ENCODE measurements around the gene MAD1L1.

MAD1L1 gene

DNA sequence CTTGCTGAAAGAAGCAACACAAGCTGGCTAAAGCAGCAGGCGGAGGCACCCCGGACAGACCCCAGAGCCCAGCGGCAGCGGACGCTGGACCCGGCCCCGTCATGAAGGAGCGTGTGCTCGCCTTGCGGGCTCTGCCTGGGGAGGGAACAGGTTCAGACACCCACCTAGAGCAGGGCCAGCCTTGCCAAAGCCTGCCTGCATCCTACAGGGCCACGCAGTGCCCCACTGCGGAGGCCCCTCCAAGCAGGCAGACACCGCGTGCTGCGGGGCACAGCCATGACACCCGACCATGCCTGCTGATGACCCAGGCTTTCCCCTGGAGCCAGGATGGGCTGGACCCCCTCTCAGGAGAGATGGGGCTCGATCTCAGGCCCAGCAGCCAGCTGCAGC lies 91.7 kb downstream of the MAD1L1 start:
- Histone ChIP-seq H2AK5ac (ENCODE audit: low read length) (no peak overlapping the region), H3K4me3 (ENCODE audit: low read depth, low read length) (peak overlapping the region; percentile 41), H3K79me2 (ENCODE audit: control insufficient read depth, insufficient read depth, low read length, poor library complexity) (no peaks in the 10 kb centered on the region), H3K36me3 (ENCODE audit: control insufficient read depth in 1 of 2, insufficient read depth in 2 of 2, low read length in 2 of 2) (peaks cover 35 to 52% of the 10 kb centered on the region in 2 experiments), H3K9me3 (ENCODE audit: insufficient read depth, low read depth, low read length) (peaks cover 9% of the 10 kb centered on the region), H3K14ac (ENCODE audit: low read length) (no peak overlapping the region), H3K79me1 (ENCODE audit: low read length) (no peaks in the 10 kb centered on the region), H3K27ac (ENCODE audit: low read depth, low read length) (no peak overlapping the region), H3K18ac (ENCODE audit: low read length) (no peak overlapping the region), H4K12ac (ENCODE audit: low read depth, low read length) (no peak overlapping the region), H3K27me3 (ENCODE audit: insufficient read depth, low read length) (no peaks in the 10 kb centered on the region), H3K23ac (ENCODE audit: low read length) (no peak overlapping the region), H3K4ac (ENCODE audit: low read depth, low read length) (no peak overlapping the region), H2AFZ (ENCODE audit: insufficient read depth, low read length, poor library complexity) (no peak overlapping the region), H4K91ac (ENCODE audit: low read depth, low read length) (no peak overlapping the region), H3K4me2 (ENCODE audit: low read length) (no peak overlapping the region), H2BK5ac (ENCODE audit: low read depth, low read length, poor library complexity) (no peak overlapping the region), H3K9ac (ENCODE audit: low read length) (no peak overlapping the region), H4K8ac (ENCODE audit: low read depth, low read length) (no peak overlapping the region), H2BK120ac (ENCODE audit: insufficient read depth, low read length, poor library complexity) (no peak overlapping the region), H3K4me1 (ENCODE audit: control insufficient read depth in 1 of 2, insufficient read depth in 2 of 2, low read length in 2 of 2) (peaks cover 0 to 5% of the 10 kb centered on the region in 2 experiments), H2BK12ac (ENCODE audit: low read length) (no peak overlapping the region)
- DNase-seq: no peak
- WGBS (ENCODE audit: extremely low coverage, insufficient coverage, insufficient read length): no CpG with 5 or more reads among the region's 17 CpGs

- H3K23ac ChIP-seq (ENCODE audit: low read length): no peak overlapping the region
- H3K27me3 ChIP-seq (ENCODE audit: insufficient read depth, low read length): no peaks in the 10 kb centered on the region
- no peak overlapping the region for H3K4ac ChIP-seq (ENCODE audit: low read depth, low read length)
- no peak overlapping the region for H2BK5ac ChIP-seq (ENCODE audit: low read depth, low read length, poor library complexity)
- H2BK12ac ChIP-seq (ENCODE audit: low read length): no peak overlapping the region
- no peak for DNase-seq
- peaks cover 34 to 52% of the 10 kb centered on the region in 2 experiments for H3K36me3 ChIP-seq (ENCODE audit: control insufficient read depth in 1 of 2, insufficient read depth in 2 of 2, low read length in 2 of 2)
- H2AK5ac ChIP-seq (ENCODE audit: low read length): no peak overlapping the region
- no peak overlapping the region for H3K18ac ChIP-seq (ENCODE audit: low read length)
- H3K79me2 ChIP-seq (ENCODE audit: control insufficient read depth, insufficient read depth, low read length, poor library complexity): no peaks in the 10 kb centered on the region
- H3K79me1 ChIP-seq (ENCODE audit: low read length): no peaks in the 10 kb centered on the region
- no peak overlapping the region for H4K91ac ChIP-seq (ENCODE audit: low read depth, low read length)
- H3K27ac ChIP-seq (ENCODE audit: low read depth, low read length): no peak overlapping the region
- H3K9ac ChIP-seq (ENCODE audit: low read length): no peak overlapping the region
- H4K12ac ChIP-seq (ENCODE audit: low read depth, low read length): no peak overlapping the region
- H3K4me2 ChIP-seq (ENCODE audit: low read length): no peak overlapping the region
- no peak overlapping the region for H2BK120ac ChIP-seq (ENCODE audit: insufficient read depth, low read length, poor library complexity)
- peaks cover 0 to 5% of the 10 kb centered on the region in 2 experiments for H3K4me1 ChIP-seq (ENCODE audit: control insufficient read depth in 1 of 2, insufficient read depth in 2 of 2, low read length in 2 of 2)
- WGBS (ENCODE audit: extremely low coverage, insufficient coverage, insufficient read length): no CpG with 5 or more reads among the region's 21 CpGs
- H3K9me3 ChIP-seq (ENCODE audit: insufficient read depth, low read depth, low read length): peaks cover 9% of the 10 kb centered on the region
- H4K8ac ChIP-seq (ENCODE audit: low read depth, low read length): no peak overlapping the region
- H2AFZ ChIP-seq (ENCODE audit: insufficient read depth, low read length, poor library complexity): no peak overlapping the region
- no peak overlapping the region for H3K4me3 ChIP-seq (ENCODE audit: low read depth, low read length)
- H3K14ac ChIP-seq (ENCODE audit: low read length): no peak overlapping the region
These were observed 92.3 kb downstream of the MAD1L1 start for GRCh38 chr7:2140216-2141020.

DNA sequence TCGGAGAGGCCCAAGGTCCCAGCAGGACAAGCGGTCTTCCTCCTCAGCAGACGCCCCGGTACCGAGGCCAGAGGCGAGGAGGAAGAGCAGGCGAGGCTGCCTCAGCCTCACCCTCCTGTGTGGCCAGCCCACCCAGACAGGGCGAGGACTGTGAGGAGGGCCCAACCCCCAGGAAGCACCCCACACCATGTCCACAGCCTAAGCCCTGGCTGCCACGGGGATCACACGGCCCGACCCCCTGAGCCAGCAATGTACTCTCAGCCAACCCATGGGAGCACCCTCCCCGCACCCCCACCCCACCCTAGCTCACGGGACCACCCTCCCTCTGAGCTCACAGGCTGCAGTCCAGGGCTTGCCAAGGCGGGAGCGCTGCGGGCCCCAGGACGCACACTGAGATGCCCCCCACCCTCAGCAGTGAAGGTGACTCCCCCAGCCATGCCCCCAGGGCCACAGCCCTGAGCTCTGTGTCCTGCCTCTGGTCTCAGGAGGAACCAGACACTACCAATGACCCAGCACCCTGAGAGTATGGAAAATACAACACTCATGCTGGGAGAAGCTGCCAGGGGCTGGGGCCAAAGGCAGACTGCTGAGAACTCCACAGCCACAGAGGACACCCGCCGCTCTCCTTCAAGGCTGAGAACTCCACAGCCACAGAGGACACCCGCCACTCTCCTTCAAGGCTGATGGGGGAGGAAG lies 93.6 kb downstream of the MAD1L1 start:
- Histone ChIP-seq H2BK120ac (ENCODE audit: insufficient read depth, low read length, poor library complexity) (no peak overlapping the region), H4K12ac (ENCODE audit: low read depth, low read length) (no peak overlapping the region), H3K23ac (ENCODE audit: low read length) (no peak overlapping the region), H3K9me3 (ENCODE audit: insufficient read depth, low read depth, low read length) (peaks cover 9% of the 10 kb centered on the region), H3K79me1 (ENCODE audit: low read length) (no peaks in the 10 kb centered on the region), H2AK5ac (ENCODE audit: low read length) (no peak overlapping the region), H3K14ac (ENCODE audit: low read length) (no peak overlapping the region), H4K8ac (ENCODE audit: low read depth, low read length) (no peak overlapping the region), H3K4me2 (ENCODE audit: low read length) (no peak overlapping the region), H3K27ac (ENCODE audit: low read depth, low read length) (no peak overlapping the region), H2BK5ac (ENCODE audit: low read depth, low read length, poor library complexity) (no peak overlapping the region), H3K27me3 (ENCODE audit: insufficient read depth, low read length) (no peaks in the 10 kb centered on the region), H3K4ac (ENCODE audit: low read depth, low read length) (no peak overlapping the region), H3K79me2 (ENCODE audit: control insufficient read depth, insufficient read depth, low read length, poor library complexity) (no peaks in the 10 kb centered on the region), H4K91ac (ENCODE audit: low read depth, low read length) (no peak overlapping the region), H3K4me3 (ENCODE audit: low read depth, low read length) (no peak overlapping the region), H2AFZ (ENCODE audit: insufficient read depth, low read length, poor library complexity) (no peak overlapping the region), H3K4me1 (ENCODE audit: control insufficient read depth in 1 of 2, insufficient read depth in 2 of 2, low read length in 2 of 2) (peaks cover 6 to 11% of the 10 kb centered on the region in 2 experiments), H3K18ac (ENCODE audit: low read length) (no peak overlapping the region), H2BK12ac (ENCODE audit: low read length) (no peak overlapping the region), H3K9ac (ENCODE audit: low read length) (no peak overlapping the region), H3K36me3 (ENCODE audit: control insufficient read depth in 1 of 2, insufficient read depth in 2 of 2, low read length in 2 of 2) (peaks cover 22 to 41% of the 10 kb centered on the region in 2 experiments)
- WGBS (ENCODE audit: extremely low coverage, insufficient coverage, insufficient read length): no CpG with 5 or more reads among the region's 20 CpGs
- no peak for DNase-seq

- Histone ChIP-seq H2AK5ac (ENCODE audit: low read length) (no peak overlapping the region), H3K4me3 (ENCODE audit: low read depth, low read length) (no peak overlapping the region), H3K79me2 (ENCODE audit: control insufficient read depth, insufficient read depth, low read length, poor library complexity) (no peaks in the 10 kb centered on the region), H2BK120ac (ENCODE audit: insufficient read depth, low read length, poor library complexity) (no peak overlapping the region), H3K9ac (ENCODE audit: low read length) (no peak overlapping the region), H3K23ac (ENCODE audit: low read length) (no peak overlapping the region), H3K18ac (ENCODE audit: low read length) (no peak overlapping the region), H3K79me1 (ENCODE audit: low read length) (no peaks in the 10 kb centered on the region), H3K9me3 (ENCODE audit: insufficient read depth, low read depth, low read length) (peaks cover 6% of the 10 kb centered on the region), H3K36me3 (ENCODE audit: control insufficient read depth in 1 of 2, insufficient read depth in 2 of 2, low read length in 2 of 2) (peaks cover 16 to 35% of the 10 kb centered on the region in 2 experiments), H3K4me1 (ENCODE audit: control insufficient read depth in 1 of 2, insufficient read depth in 2 of 2, low read length in 2 of 2) (peaks cover 6 to 11% of the 10 kb centered on the region in 2 experiments), H3K4me2 (ENCODE audit: low read length) (no peak overlapping the region), H3K27ac (ENCODE audit: low read depth, low read length) (no peak overlapping the region), H2BK12ac (ENCODE audit: low read length) (no peak overlapping the region), H3K27me3 (ENCODE audit: insufficient read depth, low read length) (no peaks in the 10 kb centered on the region), H3K14ac (ENCODE audit: low read length) (no peak overlapping the region), H4K8ac (ENCODE audit: low read depth, low read length) (no peak overlapping the region), H3K4ac (ENCODE audit: low read depth, low read length) (no peak overlapping the region), H4K91ac (ENCODE audit: low read depth, low read length) (no peak overlapping the region), H4K12ac (ENCODE audit: low read depth, low read length) (no peak overlapping the region), H2AFZ (ENCODE audit: insufficient read depth, low read length, poor library complexity) (no peak overlapping the region), H2BK5ac (ENCODE audit: low read depth, low read length, poor library complexity) (no peak overlapping the region)
- no CpG with 5 or more reads among the region's 17 CpGs for WGBS (ENCODE audit: extremely low coverage, insufficient coverage, insufficient read length)
- DNase-seq: no peak
These were observed 94.5 kb downstream of the MAD1L1 start for GRCh38 chr7:2138146-2138765.

Measured in trophoblast cell (in vitro differentiated cells and primary cell).